Caco-2 (cell line): ENCODE measurements around the gene AMH. TPM values are rescaled to one million over a fixed set of nuclear protein-coding genes. Genes with fewer than 3 reads are reported as not detected.
A peak's percentile ranks its signal among the peaks of the same experiment; 100 is the strongest.

ENCODE experiments used
- BruUV-seq: library from RNA; stranded (reverse); fragments of 400-500 nt; replicated peaks from 2 replicates; lab custom pipeline; 2021; lab: Mats Ljungman, UMichigan
- CTCF ChIA-PET: fragments of 300-600 bp; sonication (Branson Sonifier 250); formaldehyde crosslinking; loops from one replicate; lab custom pipeline; 2022; ENCODE audit warnings: antibody characterized with exemption; lab: Charles Lee
- POLR2A ChIA-PET: fragments of 300-600 bp; sonication (Branson Sonifier 250); formaldehyde crosslinking; loops from one replicate; lab custom pipeline; 2022; ENCODE audit warnings: antibody characterized with exemption; lab: Charles Lee
- DNase-seq, 2 experiments: peaks; one replicate each; pipeline versions ENCODE4 v3.0.0 to v3.0.0-alpha.2; 2020 to 2022
- H3K27me3 ChIP-seq: replicated peaks from 2 replicates; pipeline ENCODE4 v1.6.0; 2011; ENCODE audit warnings: low read length; ENCODE audit not compliant: control insufficient read depth, insufficient read depth
- H3K36me3 ChIP-seq: 2 replicates; pipeline ENCODE4 v1.5.1; 2011; ENCODE audit warnings: low read length; ENCODE audit not compliant: control insufficient read depth, insufficient read depth
- H3K4me1 ChIP-seq: fragments of 250-450 bp; sonication (Bioruptor Pico); 2 replicates; pipeline ENCODE4 v1.5.1; 2020; ENCODE audit warnings: mild to moderate bottlenecking
- H3K4me3 ChIP-seq: 2 replicates; pipeline ENCODE4 v1.5.1; 2011; ENCODE audit warnings: low read depth, mild to moderate bottlenecking, control low read depth, low read length
- H3K9me3 ChIP-seq: fragments of 250-450 bp; sonication (Bioruptor Pico); 2 replicates; pipeline ENCODE4 v1.5.1; 2020; ENCODE audit warnings: mild to moderate bottlenecking, moderate library complexity
- H3K27ac Mint-ChIP-seq: one replicate; pipeline ENCODE4 v1.8.0; 2022; ENCODE audit warnings: mixed read lengths; ENCODE audit not compliant: unreplicated experiment
- H3K27me3 Mint-ChIP-seq: one replicate; pipeline ENCODE4 v1.8.0; 2022; ENCODE audit warnings: mixed read lengths; ENCODE audit not compliant: insufficient read depth, unreplicated experiment
- H3K36me3 Mint-ChIP-seq: one replicate; pipeline ENCODE4 v1.8.0; 2022; ENCODE audit warnings: mild to moderate bottlenecking, mixed read lengths; ENCODE audit not compliant: insufficient read depth, unreplicated experiment
- H3K4me1 Mint-ChIP-seq: one replicate; pipeline ENCODE4 v1.8.0; 2022; ENCODE audit warnings: low read depth, mixed read lengths; ENCODE audit not compliant: unreplicated experiment
- H3K4me3 Mint-ChIP-seq: one replicate; pipeline ENCODE4 v1.8.0; 2022; ENCODE audit warnings: mild to moderate bottlenecking, moderate library complexity, mixed read lengths; ENCODE audit not compliant: unreplicated experiment
- H3K9me3 Mint-ChIP-seq: one replicate; pipeline ENCODE4 v1.8.0; 2022; ENCODE audit warnings: mixed read lengths; ENCODE audit not compliant: unreplicated experiment
- intact Hi-C: fragments of 100-400 bp; cut with micrococcal nuclease; formaldehyde crosslinking; loops from one replicate; pipeline ENCODE4 v1.10.0; 2022; ENCODE audit not compliant: unreplicated experiment
- total RNA-seq: library from RNA; stranded (reverse); gene quantifications from 2 replicates; pipeline ENCODE4 v1.2.3, GENCODE V29; 2022
- TF ChIP-seq, protein P1 (sequence below), 2 experiments: fragments of 200-600 bp in 1 of 2; IDR thresholded peaks; 1 replicate in 1 of 2; 2 replicates in 1 of 2; pipeline versions ENCODE4 v1.5.1 to v1.8.0; 2011 to 2022; ENCODE audit warnings: antibody characterized with exemption in 1 of 2, control low read depth in 1 of 2, inconsistent platforms in 1 of 2, low read depth in 1 of 2, low read length in 1 of 2, mild to moderate bottlenecking in 1 of 2, moderate library complexity in 1 of 2; ENCODE audit not compliant: insufficient read depth in 1 of 2, severe bottlenecking in 1 of 2, unreplicated experiment in 1 of 2

Gene AMH
- total RNA-seq, 1 experiment from 2014 or later: 19.4 TPM

GRCh38 chr19:2235381-2236063 is 13.6 kb upstream of the AMH start:
- TF ChIP-seq, protein P1, sequence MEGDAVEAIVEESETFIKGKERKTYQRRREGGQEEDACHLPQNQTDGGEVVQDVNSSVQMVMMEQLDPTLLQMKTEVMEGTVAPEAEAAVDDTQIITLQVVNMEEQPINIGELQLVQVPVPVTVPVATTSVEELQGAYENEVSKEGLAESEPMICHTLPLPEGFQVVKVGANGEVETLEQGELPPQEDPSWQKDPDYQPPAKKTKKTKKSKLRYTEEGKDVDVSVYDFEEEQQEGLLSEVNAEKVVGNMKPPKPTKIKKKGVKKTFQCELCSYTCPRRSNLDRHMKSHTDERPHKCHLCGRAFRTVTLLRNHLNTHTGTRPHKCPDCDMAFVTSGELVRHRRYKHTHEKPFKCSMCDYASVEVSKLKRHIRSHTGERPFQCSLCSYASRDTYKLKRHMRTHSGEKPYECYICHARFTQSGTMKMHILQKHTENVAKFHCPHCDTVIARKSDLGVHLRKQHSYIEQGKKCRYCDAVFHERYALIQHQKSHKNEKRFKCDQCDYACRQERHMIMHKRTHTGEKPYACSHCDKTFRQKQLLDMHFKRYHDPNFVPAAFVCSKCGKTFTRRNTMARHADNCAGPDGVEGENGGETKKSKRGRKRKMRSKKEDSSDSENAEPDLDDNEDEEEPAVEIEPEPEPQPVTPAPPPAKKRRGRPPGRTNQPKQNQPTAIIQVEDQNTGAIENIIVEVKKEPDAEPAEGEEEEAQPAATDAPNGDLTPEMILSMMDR (IDR thresholded peaks at IDR 0.05; ENCODE audit: insufficient read depth in 1 of 2, low read depth in 1 of 2, low read length in 1 of 2, severe bottlenecking in 1 of 2, unreplicated experiment in 1 of 2): no peak
- Histone ChIP-seq H3K36me3 (no peaks in the 10 kb centered on the region), H3K9me3 (no peaks in the 10 kb centered on the region), H3K4me1 (peaks cover 17% of the 10 kb centered on the region), H3K4me3 (peak overlapping the region; percentile 65), H3K27me3 (no peaks in the 10 kb centered on the region)
- BruUV-seq: no TSS peak
- ChIA-PET POLR2A (interaction anchor here (0.6 to 0.7 kb wide), 2 partner anchors 93 to 192 kb away, joined by 3 to 5 read pairs; partner anchors contain the start of gene LSM7), CTCF (interaction anchor here (0.5 to 1.0 kb wide), 8 partner anchors 23 to 221 kb away, joined by 3 to 5 read pairs (median 4); partner anchors contain the start of gene LMNB2)
- peak overlapping the region; percentile 95 for H3K27ac Mint-ChIP-seq
- peak overlapping the region; percentile 84 for H3K4me3 Mint-ChIP-seq
- H3K4me1 Mint-ChIP-seq: peaks cover 17% of the 10 kb centered on the region
- peak in 1 of 2 experiments; percentile 39 for DNase-seq
- no peaks in the 10 kb centered on the region for H3K9me3 Mint-ChIP-seq
- H3K36me3 Mint-ChIP-seq: peaks cover 85% of the 10 kb centered on the region
- H3K27me3 Mint-ChIP-seq: no peaks in the 10 kb centered on the region
- intact Hi-C loops: loop anchor here (1.0 to 5.0 kb wide), 5 partner anchors 33 to 192 kb away; partner anchors contain the start of gene TIMM13

- H3K27ac Mint-ChIP-seq: peak overlapping the region; percentile 94
- peaks cover 85% of the 10 kb centered on the region for H3K36me3 Mint-ChIP-seq
- no peaks in the 10 kb centered on the region for H3K27me3 Mint-ChIP-seq
- H3K4me3 Mint-ChIP-seq: peak overlapping the region; percentile 84
- peak overlapping the region; percentile 65 for H3K4me3 ChIP-seq
- intact Hi-C loops: loop anchor here (1.0 to 5.0 kb wide), 5 partner anchors 33 to 191 kb away; partner anchors contain the start of gene TIMM13
- TF ChIP-seq, protein P1 (IDR thresholded peaks at IDR 0.05; ENCODE audit: insufficient read depth in 1 of 2, low read depth in 1 of 2, low read length in 1 of 2, severe bottlenecking in 1 of 2, unreplicated experiment in 1 of 2): no peak
- ChIA-PET CTCF (interaction anchor here (0.5 to 1.0 kb wide), 8 partner anchors 23 to 221 kb away, joined by 3 to 5 read pairs (median 4); partner anchors contain the start of gene LMNB2), POLR2A (interaction anchor here (0.6 to 0.7 kb wide), 2 partner anchors 92 to 192 kb away, joined by 3 to 5 read pairs; partner anchors contain the start of gene LSM7)
- H3K4me1 Mint-ChIP-seq: peaks cover 17% of the 10 kb centered on the region
- DNase-seq: no peak
- no peaks in the 10 kb centered on the region for H3K9me3 ChIP-seq
- peaks cover 21% of the 10 kb centered on the region for H3K4me1 ChIP-seq
- BruUV-seq: no TSS peak
- no peaks in the 10 kb centered on the region for H3K27me3 ChIP-seq
- no peaks in the 10 kb centered on the region for H3K9me3 Mint-ChIP-seq
- no peaks in the 10 kb centered on the region for H3K36me3 ChIP-seq
Measured at GRCh38 chr19:2236064-2236313, 13.1 kb upstream of the AMH start.

DNA sequence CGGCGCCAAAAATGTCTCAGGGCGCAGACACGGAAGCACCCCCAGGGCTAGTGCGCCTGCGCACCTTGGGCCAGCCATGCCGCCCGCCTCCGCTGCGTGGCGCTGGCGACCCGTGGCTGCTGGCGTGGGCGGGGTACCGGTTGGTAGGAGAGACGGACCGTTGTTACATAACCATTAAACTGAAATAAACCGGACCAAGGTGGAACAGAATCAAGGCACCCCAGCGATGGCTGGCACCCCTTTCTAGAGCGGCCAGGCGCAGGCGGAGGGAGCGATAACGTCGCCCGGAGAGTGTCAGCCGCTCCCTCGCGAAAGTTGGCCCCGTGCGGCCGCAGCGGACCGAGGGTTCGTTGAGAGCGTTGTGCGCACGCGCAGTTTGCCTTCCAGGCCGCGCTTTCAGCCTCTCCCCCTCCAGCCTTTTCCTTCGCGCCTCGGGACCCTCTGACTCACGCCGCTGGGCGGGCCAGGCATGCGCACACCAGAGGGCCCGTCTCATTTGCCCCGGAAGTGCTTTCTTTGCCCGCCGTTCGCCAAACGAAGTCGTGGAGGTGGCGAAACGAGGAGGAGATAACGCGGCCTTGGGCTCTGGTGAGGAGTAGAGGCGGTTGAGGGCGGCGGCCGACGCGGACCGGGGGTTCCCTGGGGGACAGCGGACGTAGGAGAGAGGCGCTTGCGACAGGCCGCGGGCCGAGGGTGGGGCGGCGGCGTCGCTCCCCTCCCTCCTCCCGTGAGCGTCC is 12.6 kb upstream of the AMH start, which contains the start of the genes PLEKHJ1 and SF3A2:
Gene PLEKHJ1, minus strand, starts transcription at position 16 of the 737 bp plus-strand sequence. CDS start 81 bp downstream, outside the sequence.
Gene SF3A2, plus strand, starts transcription at position 511 of the 737 bp plus-strand sequence. CDS start 6,595 bp downstream, outside the sequence.
- Mint-ChIP-seq H3K4me1 (peaks cover 17% of the 10 kb centered on the region), H3K27me3 (no peaks in the 10 kb centered on the region), H3K36me3 (peaks cover 85% of the 10 kb centered on the region), H3K27ac (peak within 1 kb of the TSS; percentile 95), H3K9me3 (no peaks in the 10 kb centered on the region), H3K4me3 (peak within 1 kb of the TSS; percentile 84)
- H3K9me3 ChIP-seq: no peaks in the 10 kb centered on the region
- POLR2A ChIA-PET: interaction anchor here (0.6 to 1.0 kb wide), 2 partner anchors 67 to 92 kb away, joined by 5 to 7 read pairs; partner anchors contain the start of gene LSM7
- H3K4me1 ChIP-seq: peaks cover 26% of the 10 kb centered on the region
- TF ChIP-seq, protein P1 (IDR thresholded peaks at IDR 0.05; ENCODE audit: insufficient read depth in 1 of 2, low read depth in 1 of 2, low read length in 1 of 2, severe bottlenecking in 1 of 2, unreplicated experiment in 1 of 2): peak; percentile 92 to 94
- peak within 1 kb of the TSS; percentile 65 for H3K4me3 ChIP-seq
- H3K27me3 ChIP-seq: no peaks in the 10 kb centered on the region
- H3K36me3 ChIP-seq: no peaks in the 10 kb centered on the region
- intact Hi-C loops: loop anchor here (1.0 to 5.0 kb wide), 5 partner anchors 32 to 191 kb away; partner anchors contain the start of gene TIMM13
- no TSS peak for BruUV-seq
- DNase-seq: peak; percentile 96 to 98
- CTCF ChIA-PET: interaction anchor here (0.6 to 1.0 kb wide), 7 partner anchors 24 to 217 kb away, joined by 3 to 5 read pairs (median 4); no protein-coding TSS in a partner anchor
